ENCODE results near the gene TP53I3.
"Not testable (repeated sequence)": the region's sequence is repeated elsewhere in the genome, so short reads cannot be mapped to it uniquely, and the experiment has no call there.

Gene TP53I3, protein sequence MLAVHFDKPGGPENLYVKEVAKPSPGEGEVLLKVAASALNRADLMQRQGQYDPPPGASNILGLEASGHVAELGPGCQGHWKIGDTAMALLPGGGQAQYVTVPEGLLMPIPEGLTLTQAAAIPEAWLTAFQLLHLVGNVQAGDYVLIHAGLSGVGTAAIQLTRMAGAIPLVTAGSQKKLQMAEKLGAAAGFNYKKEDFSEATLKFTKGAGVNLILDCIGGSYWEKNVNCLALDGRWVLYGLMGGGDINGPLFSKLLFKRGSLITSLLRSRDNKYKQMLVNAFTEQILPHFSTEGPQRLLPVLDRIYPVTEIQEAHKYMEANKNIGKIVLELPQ

DNA sequence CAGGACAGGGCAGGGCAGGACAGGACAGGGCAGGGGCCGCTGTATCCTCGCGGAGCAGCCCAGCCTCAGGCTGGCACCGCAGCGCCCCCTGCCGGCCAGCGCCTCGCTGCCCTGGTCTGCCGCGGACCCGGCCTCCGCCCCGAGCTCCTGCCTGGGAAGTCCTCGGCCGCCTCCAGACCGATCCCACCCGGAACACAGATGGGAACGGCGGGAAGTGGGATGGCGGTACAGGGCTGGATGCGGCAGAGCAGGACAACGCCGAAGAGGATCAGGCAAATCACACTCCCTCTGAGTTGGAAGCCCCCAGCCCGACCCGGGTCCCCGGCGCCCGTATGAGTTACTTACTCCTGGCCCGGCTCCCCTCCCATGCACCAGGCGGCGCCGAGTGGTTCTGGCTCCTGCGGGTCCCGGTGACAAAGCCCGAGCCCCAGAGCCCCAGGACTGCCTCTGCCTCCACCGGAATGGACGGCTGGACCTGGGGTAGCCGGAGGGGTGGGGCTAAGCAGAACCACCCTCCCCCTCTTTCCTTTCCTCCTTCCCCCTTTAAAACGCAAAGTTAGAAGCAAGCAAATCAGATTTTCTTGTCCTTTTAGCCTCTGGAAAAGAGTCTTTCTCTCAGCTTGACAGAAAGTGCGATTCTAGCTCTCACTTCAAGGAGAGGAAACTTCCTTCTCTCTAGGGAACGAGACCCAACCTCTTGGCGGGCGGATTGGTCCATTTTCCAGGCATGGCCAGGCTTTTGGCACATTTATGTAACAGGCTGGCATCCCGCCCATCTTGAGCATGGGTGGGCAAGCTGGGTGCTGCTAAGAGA is at the start of gene TP53I3:
TSS of gene TP53I3 (minus strand) at position 449 of the 814 bp plus-strand sequence. CDS start 508 bp downstream, outside the sequence.
- DNase-seq, result peak; percentile 78

DNA sequence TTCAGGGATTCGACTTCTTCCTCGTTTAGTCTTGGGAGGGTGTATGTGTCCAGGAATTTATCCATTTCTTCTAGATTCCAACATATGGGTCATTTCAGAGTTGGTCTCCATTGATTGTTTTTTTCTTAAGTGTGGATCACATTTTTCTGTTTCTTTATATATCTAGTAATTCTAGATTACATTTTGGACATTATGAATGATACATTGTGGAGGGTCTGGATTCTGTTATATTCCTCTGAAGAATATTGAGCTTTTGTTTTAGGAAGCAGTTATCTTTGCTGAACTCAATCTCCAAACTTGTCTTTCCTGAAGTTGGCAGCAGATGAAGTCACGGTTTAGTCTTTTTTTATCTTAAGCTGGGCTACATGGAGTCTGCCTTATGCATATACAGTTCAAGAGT is 47.9 kb upstream of the TP53I3 start:
- no peak for DNase-seq

DNA sequence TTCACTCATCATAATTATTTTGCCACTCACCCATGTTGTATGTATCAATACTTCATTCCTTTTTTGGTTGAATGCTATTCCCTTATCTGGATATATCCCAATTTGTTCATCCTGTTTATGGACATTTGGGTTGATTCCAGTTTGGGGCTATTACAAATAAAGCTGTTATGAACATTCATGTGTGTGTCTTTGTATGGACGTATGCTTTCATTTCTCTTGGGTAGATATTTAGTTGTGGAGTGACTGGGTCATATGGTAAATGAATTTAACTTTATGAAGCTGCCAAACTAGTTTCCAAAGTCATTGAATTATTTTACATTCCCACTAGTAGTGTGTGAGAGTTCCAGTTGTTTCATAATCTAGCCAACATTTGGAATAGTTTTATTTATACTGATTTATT is 41.3 kb upstream of the TP53I3 start:
- no peak for DNase-seq

DNA sequence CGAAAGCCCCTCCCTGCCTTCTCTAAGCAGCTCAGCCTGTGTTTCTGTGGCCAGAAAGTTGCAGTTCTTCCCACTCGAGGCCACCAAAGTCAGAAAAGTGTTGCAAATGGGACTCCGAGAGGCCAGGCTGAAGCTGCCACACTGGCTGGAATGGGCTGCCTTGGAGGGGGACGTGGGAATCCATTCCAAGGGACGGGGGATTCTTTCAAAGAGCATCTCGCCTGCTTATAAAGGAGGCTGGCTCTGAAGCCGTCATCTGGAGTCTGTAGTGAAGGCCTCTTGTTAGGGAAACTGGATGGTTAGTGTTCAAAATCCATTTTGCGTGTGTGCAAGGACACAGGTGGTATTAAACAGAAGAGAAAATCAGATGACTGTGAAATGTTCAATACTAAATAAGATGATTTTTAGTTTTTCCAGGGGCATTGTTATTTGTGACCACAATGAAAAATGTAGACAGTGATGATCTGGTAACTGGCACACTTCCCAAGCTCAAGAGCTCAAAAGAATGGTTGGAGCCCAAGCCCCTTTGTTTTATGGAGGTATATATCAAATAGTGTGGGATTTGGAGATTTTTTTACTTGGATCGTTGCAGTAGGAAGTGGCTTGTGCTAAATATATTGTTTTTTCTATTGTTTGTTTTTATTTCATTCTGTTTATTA is 39.4 kb upstream of the TP53I3 start:
- DNase-seq, result no peak

DNA sequence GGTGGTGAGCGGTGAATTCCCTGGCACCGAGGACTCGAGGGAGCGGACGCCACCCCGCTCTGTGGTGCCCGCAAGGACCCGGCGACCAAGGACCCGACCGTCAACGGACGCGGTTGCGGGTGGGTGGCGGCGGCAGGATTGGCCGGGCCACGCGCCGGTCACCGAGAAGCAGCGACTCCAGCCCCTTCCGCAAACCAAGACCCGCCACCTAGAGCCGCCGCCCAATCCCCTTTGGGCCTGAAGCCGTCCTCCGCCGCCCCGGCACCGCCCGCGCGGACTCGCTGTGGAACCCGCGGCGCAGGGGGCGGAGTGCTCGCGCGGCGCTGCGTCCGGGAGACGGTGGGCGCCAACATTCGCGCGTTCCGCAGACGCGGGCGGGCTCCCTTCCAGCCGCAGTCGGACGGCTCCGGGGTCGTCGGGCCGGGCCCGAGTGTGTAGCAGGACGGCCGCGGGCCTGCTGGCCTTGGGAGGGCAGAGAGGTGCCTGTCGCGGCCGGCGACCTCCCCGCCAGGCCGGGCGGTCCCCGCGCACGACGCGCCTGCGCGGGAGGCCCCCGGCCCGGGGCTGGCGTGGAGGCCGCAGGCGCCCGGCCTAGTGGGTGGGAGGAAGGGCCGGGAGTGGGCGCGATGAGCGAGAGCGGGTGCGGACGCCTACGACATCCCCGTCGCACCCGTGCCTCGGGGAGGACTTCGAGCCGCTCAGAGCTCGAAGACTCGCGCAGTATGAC is 38.7 kb upstream of the TP53I3 start, which contains the start of the genes FAM228B and PFN4:
TSS of gene FAM228B (plus strand) at position 275 of the 727 bp plus-strand sequence. CDS start 893 bp downstream, outside the sequence.
TSS of gene PFN4 (minus strand) at position 140 of the 727 bp plus-strand sequence. CDS start 799 bp downstream, outside the sequence.
- DNase-seq, result peak; percentile 70

DNA sequence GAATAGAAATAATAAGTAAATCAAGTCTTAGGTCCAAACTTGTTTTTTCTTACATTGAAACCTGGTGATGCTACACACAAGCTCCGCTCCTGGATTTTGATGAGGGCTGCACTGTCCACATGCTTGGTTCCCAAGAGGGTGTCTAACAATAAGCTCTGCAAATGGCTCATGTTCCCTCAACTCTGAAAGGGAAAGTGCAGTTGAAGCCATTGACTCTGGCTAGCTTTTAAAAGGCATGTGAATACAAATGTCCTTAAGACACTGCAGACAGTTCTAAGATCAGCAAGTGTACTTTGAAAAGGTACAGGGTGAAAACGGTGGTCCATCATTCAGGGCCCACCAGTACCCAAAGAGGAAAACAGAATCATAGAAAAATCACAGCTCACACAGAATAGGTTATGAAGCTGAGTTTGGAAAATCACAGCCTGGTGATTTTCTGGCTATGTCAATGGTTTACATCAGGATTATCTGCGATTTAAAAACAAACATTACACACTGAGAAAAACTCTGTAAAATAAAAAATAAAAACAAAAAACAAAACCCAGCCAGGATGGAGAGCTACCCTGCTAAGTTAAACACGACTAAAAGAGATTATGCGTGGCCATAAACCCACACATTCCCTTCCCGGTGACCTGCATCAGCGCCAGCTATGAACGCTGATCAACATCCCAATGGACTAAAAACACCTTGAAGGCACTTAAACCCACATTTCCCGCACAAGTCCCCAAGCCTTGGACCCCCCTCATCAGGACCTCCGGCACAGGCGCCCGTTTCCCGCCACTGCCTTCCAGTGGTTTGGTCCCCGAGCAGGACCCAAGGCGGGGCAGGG is 37.9 kb upstream of the TP53I3 start:
- no peak for DNase-seq

DNA sequence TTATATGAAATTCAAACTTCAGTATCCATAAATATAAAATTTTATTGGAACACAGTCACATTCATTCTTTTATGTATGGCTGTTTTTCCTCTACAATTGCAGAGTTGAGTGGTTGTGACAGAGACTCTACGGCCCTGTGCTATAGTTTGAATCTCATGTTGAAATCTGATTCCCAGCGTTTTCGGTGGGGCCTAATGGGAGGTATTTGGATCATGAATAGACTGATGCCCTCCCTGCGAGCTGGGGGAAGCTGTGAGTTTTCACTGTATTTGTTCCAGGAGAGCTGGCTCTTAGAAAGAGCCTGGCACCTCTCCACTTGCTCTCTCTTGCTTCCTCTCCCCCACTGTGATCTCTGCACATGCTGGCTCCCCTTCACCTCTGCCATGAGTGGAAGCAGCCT is 36.8 kb upstream of the TP53I3 start:
- no peak for DNase-seq

DNA sequence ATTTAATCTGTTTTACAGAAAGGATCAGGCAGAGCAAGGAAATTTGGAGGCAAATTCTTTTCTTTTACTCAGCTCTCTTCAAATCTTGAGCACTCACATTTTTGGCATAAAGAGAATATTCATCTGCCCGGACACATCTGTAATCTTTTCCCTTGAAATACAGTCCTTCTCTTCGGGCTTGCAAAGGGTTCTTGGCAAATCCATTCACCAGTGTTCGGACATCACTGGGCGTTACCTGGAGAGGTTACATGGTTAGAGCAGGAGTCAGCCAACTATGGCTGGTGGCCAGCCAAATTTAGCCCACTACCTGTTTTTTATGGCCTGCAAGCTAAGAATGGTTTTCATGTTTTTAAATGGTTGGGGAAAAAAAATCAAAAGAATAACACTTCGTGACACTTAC is 36.4 kb upstream of the TP53I3 start:
- DNase-seq, result no peak

DNA sequence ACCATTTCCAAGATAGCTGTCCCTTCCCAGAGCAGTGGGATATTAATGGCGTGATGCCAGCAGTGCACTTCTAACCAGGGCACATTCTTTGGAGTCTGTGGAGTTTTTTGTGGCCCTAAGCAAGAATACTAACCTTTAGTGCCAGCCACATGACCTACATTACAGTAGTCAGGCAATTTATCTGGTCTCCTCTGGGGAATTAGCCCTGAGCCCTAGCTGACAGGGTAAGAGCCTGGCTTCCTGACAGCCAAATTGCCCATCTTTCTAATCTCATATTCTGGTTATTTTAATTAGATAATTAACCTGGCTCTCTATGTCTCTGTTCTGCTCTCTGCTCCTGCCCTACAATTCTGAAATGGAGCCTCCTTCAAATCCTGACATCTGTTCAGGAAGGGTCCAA is 33.3 kb upstream of the TP53I3 start:
- DNase-seq, result no peak

DNA sequence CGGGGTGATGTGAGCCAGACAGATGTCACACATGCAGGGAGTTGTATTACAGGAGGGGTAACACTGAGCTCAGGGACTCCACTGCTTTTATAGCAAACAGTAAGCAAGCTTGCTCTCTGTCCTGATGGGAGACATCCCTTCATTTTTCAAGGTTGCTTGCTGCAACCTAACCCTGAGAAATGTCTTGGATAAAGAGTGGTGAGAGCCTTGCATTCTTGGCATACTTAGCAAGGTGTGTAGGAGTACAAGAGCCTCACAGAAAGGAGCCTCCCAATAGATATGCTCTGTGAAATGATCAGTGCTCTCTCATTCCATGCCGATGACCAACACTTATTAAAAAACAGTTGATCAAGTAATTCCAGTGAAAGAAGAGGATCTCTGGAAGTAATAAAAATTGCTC is 30.4 kb upstream of the TP53I3 start:
- no peak for DNase-seq

DNA sequence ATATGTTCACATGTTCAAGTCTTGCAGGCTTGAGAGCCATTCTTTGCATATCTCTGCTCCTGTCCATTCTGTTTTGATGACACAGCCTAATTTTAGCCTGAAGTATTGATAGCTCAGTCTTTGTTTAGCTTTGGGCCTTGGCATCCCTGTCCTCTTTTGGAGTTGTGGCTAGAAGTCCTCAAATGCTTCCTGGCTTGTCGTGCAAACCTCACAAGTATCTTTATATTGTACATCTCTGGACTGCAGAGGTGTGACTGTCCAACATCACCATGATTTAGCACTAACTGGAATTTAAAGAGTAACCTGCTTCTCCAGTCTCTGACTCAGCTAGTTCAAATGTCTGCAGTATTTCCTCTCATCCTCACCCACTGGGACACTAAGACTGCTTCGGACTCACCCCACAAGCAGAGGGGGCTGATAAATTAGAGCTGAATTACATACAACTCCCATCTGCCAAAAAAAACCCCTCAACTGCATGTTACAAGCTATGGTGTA is 26.8 kb upstream of the TP53I3 start:
- DNase-seq, result no peak

DNA sequence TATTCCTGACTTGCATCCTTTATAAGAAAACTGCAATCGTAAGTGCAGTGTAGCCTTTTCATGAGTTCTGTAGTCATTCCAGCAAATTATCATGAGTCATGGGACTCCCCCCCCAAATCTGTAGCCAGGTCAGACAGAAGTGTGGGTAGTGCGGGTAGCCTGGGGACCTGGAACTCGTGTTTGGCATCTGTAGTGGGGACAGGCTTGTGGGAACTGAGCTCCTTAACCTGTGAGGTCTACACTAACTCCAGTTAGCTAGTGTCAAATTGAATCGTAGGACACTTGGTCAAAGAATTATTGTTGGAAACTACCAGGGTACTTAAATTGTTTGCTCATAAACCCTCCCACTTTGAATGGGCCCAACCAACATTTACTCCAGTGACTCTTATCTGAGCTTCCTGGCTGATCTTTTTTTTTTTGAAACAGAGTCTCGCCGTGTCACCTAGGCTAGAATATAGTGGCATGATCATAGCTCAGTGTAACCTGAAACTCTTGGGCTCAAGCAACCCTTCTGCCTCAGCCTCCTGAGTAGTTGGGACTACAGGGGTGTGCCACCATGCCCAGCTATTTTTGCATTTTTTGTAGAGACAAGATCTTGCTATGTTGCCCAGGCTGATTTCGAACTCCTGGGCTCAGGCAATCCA is 26.1 kb upstream of the TP53I3 start:
- DNase-seq, result no peak

DNA sequence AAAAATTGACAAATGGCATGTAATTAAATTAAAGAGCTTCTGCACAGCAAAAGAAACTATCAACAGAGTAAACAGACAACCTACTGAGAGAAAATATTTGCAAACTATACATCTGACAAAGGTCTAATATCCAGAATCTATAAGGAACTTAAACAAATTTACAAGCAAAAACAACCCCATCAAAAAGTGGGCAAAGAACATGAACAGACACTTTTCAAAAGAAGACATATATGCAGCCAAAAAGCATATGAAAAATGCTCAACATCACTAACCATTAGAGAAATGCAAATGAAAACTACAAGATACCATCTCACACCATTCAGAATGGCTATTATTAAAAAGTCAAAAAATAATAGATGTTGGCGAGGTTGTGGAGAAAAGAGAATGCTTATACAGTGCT is 24.8 kb upstream of the TP53I3 start:
- not testable (repeated sequence) for DNase-seq

DNA sequence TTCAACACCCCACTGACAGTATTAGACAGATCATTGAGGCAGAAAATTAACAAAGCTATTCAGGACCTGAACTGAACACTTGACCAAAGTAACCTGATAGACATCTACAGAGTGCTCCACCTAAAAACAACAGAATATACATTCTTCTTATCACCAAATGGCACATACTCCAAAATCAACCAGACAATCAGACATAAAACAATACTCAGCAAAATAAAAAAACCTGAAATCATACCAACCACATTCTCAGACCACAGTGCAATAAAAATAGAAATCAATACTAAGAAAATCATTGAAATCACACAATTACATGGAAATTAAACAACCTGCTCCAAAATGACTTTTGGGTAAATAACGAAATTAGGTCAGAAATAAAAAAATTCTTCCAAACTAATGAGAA is 22.7 kb upstream of the TP53I3 start:
- DNase-seq, result no peak

DNA sequence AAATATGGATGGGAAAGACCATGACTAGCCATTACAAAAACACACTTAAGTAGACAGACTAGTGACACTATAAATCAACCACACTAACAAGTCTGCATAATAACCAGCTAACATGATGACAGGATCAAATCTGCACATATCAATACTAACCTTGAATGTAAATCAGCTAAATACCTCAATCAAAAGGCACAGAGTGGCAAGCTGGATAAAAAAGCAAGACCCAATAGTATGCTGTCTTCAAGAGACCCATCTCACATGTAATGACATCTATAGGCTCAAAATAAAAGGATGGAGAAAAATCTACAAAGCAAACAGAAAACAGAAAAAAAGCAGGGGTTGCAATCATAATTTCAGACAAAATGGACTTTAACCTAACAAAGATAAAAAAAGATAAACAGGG is 22.2 kb upstream of the TP53I3 start:
- DNase-seq, result no peak

DNA sequence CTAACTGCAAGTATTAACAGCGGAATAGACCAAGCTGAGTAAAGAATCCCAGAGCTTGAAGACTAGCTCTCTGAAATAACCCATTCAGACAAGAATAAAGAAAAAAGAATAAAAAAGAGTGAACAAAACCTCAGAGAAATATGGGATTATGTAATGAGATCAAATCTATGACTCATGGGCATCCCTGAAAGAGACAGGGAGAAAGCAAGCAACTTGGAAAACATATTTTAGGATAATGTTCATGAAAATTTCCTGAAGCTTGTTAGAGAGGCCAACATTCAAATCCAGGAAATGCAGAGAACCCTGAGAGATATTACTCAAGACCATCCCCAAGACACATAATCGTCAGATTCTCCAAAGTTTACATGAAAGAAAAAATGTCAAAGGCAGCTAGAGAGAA is 21.2 kb upstream of the TP53I3 start:
- no peak for DNase-seq

DNA sequence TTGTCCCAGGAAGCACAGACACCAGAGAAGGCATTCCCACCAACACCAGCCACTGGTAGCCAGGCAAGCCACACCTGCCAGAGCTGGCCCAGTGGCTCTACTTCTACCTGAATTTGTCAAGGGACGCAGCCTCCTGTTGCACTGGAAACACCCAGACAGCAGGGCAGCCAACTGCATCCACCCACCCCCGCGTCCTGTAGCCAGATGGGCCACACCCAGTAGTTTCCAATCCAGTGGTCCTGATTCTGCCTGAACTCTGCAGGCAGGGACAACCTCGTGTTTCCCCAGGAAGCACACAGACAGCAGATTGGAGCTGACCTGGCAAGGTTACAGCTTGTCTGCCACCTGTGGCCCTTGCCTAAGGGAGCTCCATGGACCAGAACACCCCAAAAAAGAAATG is 20.3 kb upstream of the TP53I3 start:
- DNase-seq, result no peak

DNA sequence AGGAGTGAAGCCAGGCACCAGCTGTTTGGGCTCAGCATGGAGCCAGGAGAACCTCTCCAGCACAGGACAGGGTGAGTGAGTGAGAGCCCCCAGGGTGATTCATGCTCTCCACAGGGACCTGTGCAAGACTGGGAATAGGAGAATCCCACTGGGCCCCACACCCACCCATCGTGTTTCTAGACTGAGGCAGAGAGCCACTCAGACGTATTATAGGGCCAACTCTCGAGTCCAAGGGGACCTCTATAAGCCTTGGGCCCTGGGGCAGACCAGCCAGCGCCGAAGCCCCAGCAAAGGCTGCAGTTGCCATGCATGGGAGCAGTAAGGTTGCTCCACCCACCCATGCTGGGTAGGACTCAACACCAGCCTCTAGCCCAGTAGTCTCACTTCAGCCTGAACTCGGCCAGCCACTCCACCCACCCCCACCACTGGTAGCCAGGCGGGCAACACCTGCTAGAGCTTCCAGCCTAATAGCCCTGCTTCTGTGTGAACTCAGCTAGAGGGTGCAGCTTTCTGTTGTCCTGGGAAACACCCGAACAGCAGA is 19.5 kb upstream of the TP53I3 start:
- no peak for DNase-seq

DNA sequence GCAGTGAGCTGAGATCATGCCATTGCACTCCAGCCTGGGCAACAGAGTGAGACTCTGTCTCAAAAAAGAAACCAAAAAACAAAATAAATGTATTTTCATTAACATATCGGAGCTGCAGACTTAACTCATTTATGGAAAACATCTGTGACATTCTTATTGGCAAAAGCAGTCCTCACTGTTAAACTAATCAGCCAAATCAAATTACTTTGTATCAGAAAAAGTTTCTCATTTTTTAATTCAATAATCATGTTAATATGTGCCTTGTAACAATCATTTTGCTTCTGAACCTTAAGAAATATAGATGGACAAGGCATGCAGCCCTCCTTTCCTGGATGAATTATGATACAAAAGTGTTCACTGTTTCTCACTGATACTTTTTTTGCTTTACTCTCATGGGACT is 18.0 kb upstream of the TP53I3 start:
- DNase-seq, result no peak

DNA sequence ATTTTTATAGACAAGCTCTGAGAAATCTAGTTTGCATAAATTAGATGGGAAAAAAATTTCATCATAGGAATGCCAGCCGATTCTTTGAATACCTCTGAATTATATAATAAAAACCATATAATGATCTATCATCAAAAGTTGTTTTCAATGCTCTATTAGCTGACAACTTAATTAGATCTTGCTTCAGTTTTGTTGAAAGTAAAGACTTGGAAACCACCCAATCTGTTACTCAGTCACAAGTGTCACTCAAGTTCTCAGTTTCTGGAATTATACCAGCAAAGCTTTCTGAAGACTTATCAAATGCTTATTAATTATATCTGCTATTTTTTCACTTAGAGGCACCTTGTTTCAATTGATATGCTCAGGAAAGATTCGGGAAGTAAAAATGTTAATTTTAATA is 17.4 kb upstream of the TP53I3 start:
- no peak for DNase-seq

DNA sequence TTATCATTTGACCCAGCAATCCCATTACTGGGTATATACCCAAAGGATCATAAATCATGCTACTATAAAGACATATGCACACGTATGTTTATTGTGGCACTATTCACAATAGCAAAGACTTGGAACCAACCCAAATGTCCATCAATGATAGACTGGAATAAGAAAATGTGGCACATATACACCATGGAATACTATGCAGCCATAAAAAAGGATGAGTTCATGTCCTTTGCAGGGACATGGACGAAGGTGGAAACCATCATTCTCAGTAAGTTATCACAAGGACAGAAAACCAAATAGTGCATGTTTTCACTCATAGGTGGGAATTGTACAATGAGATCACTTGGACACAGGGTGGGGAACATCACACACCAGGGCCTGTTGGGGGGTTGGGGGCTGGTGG is 16.1 kb upstream of the TP53I3 start:
- not testable (repeated sequence) for DNase-seq
